Measurements from ENCODE around the gene PARS2. TPM values are rescaled to one million over a fixed set of nuclear protein-coding genes. Genes with fewer than 3 reads are reported as not detected.
A peak's percentile ranks its signal among the peaks of the same experiment; 100 is the strongest.

Gene PARS2
- total RNA-seq, 2 experiments from 2014 or later: not detected

- H3K4me1 ChIP-seq (ENCODE audit: insufficient read depth, low read length): peaks cover 29% of the 10 kb centered on the region
- Mint-ChIP-seq H3K9me3 (no peaks in the 10 kb centered on the region), H3K27ac (no peak overlapping the region), H3K27me3 (no peaks in the 10 kb centered on the region), H3K4me1 (ENCODE audit: low read depth) (peaks cover 32% of the 10 kb centered on the region), H3K36me3 (ENCODE audit: low read depth) (peaks cover 59% of the 10 kb centered on the region), H3K4me3 (no peak overlapping the region)
- intact Hi-C loops (cut with DNase I, micrococcal nuclease): no loop called here
- H3K9me3 ChIP-seq (ENCODE audit: control insufficient read depth in 1 of 2, insufficient read depth in 1 of 2, low read length in 2 of 2): peaks cover 4 to 10% of the 10 kb centered on the region in 2 experiments
- H3K4me3 ChIP-seq (ENCODE audit: low read length): no peak overlapping the region
- ChIA-PET CTCF (no interaction called here), POLR2A (no interaction called here)
- H3K27ac ChIP-seq (ENCODE audit: low read depth in 1 of 2, low read length in 2 of 2): no peak overlapping the region
- ATAC-seq (ENCODE audit: poor library complexity) (no peak), DNase-seq (no peak)
- TF ChIP-seq CTCF (IDR thresholded peaks at IDR 0.05): no peak
- no peaks in the 10 kb centered on the region for H3K27me3 ChIP-seq (ENCODE audit: control insufficient read depth in 1 of 2, insufficient read depth in 2 of 2, low read length in 2 of 2)
- peaks cover 35% of the 10 kb centered on the region for H3K36me3 ChIP-seq (ENCODE audit: insufficient read depth, low read length)
Measured at GRCh38 chr1:54795841-54796468, 31.6 kb upstream of the PARS2 start.

DNA sequence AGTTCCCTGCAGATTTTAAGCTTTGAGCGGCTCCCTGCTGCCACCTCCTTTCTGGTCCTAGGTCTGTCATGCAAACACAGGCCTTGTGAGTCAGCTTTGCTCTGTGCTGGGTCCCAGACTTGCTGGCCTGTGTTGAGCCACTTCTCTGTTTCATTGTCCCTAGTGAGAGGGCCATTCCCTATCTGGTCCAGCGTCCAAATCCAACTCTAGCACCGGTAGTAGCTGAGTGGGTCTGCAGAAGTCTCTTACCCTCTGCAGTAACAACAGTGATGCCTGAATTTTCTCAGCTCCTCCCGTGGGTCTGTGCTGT lies 31.0 kb upstream of the PARS2 start:
- H3K36me3 ChIP-seq (ENCODE audit: insufficient read depth, low read length): peaks cover 36% of the 10 kb centered on the region
- no peak overlapping the region for H3K27ac Mint-ChIP-seq
- H3K4me1 ChIP-seq (ENCODE audit: insufficient read depth, low read length): peaks cover 27% of the 10 kb centered on the region
- CTCF ChIA-PET: no interaction called here
- no peak overlapping the region for H3K4me3 ChIP-seq (ENCODE audit: low read length)
- H3K4me1 Mint-ChIP-seq (ENCODE audit: low read depth): peaks cover 32% of the 10 kb centered on the region
- no peak for TF ChIP-seq CTCF (IDR thresholded peaks at IDR 0.05)
- no peaks in the 10 kb centered on the region for H3K9me3 Mint-ChIP-seq
- no peaks in the 10 kb centered on the region for H3K27me3 ChIP-seq (ENCODE audit: control insufficient read depth in 1 of 2, insufficient read depth in 2 of 2, low read length in 2 of 2)
- H3K9me3 ChIP-seq (ENCODE audit: control insufficient read depth in 1 of 2, insufficient read depth in 1 of 2, low read length in 2 of 2): peaks cover 4 to 10% of the 10 kb centered on the region in 2 experiments
- H3K27me3 Mint-ChIP-seq: no peaks in the 10 kb centered on the region
- POLR2A ChIA-PET: no interaction called here
- H3K4me3 Mint-ChIP-seq: no peak overlapping the region
- intact Hi-C loops (cut with DNase I, micrococcal nuclease): no loop called here
- no peak overlapping the region for H3K27ac ChIP-seq (ENCODE audit: low read depth in 1 of 2, low read length in 2 of 2)
- peaks cover 62% of the 10 kb centered on the region for H3K36me3 Mint-ChIP-seq (ENCODE audit: low read depth)
- no peak for DNase-seq
- ATAC-seq (ENCODE audit: poor library complexity): no peak

DNA sequence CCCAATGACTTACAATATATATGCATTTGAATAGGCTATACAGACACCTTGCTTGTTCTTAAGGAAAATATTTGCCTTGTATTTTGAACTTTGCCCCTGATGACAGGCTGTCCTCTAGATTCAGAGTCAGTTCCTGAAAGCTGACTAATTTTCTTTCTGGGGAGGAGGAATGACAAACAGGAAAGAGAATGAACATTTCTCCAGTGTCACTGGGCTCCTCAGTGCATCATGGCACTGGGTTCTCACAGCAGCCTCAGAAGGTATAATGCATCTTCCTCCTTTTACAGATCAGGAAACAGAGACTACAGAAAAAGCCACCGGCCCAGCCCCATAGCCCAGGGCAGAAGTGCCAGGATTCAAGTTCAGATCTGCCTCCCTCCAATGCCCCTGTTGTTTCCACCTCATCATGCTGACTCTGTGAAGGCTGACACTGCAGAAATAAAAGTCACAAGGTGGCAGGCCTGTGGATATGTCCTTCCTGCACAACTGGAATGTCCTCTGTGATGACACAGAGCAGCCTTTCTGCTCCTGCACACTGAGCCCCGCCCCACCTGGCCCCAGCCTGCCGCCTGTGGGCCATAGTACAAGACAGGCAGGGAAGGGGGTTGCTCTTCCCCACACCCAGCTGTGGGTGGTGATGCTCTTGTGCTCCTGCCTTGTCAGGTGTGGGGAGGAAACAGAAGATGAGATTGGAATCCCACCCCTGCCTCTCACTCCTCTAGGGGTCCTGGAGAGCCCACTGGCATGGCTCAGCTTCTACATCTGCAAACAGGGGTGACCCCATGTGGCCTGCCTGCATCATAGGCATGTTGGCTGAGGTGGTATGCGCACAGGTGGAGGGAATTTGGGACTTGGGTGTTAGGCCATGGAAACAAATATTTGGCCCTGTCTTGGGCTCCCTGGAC lies 30.4 kb upstream of the PARS2 start:
- peaks cover 64% of the 10 kb centered on the region for H3K36me3 Mint-ChIP-seq (ENCODE audit: low read depth)
- peaks cover 27% of the 10 kb centered on the region for H3K4me1 Mint-ChIP-seq (ENCODE audit: low read depth)
- H3K9me3 Mint-ChIP-seq: no peaks in the 10 kb centered on the region
- peaks cover 4 to 10% of the 10 kb centered on the region in 2 experiments for H3K9me3 ChIP-seq (ENCODE audit: control insufficient read depth in 1 of 2, insufficient read depth in 1 of 2, low read length in 2 of 2)
- peaks cover 39% of the 10 kb centered on the region for H3K36me3 ChIP-seq (ENCODE audit: insufficient read depth, low read length)
- no peak overlapping the region for H3K4me3 Mint-ChIP-seq
- CTCF ChIA-PET: no interaction called here
- intact Hi-C loops (cut with DNase I, micrococcal nuclease): no loop called here
- peaks cover 21% of the 10 kb centered on the region for H3K4me1 ChIP-seq (ENCODE audit: insufficient read depth, low read length)
- no peaks in the 10 kb centered on the region for H3K27me3 ChIP-seq (ENCODE audit: control insufficient read depth in 1 of 2, insufficient read depth in 2 of 2, low read length in 2 of 2)
- H3K27me3 Mint-ChIP-seq: no peaks in the 10 kb centered on the region
- no peak for DNase-seq
- POLR2A ChIA-PET: no interaction called here
- no peak for TF ChIP-seq CTCF (IDR thresholded peaks at IDR 0.05)
- no peak overlapping the region for H3K4me3 ChIP-seq (ENCODE audit: low read length)
- no peak overlapping the region for H3K27ac ChIP-seq (ENCODE audit: low read depth in 1 of 2, low read length in 2 of 2)
- H3K27ac Mint-ChIP-seq: peak overlapping the region; percentile 12
- no peak for ATAC-seq (ENCODE audit: poor library complexity)

All from CD4-positive, alpha-beta T cell (primary cell).